ENCODE results near the gene GPR87.

GPR87 gene

GRCh38 chr3:151319628-151320027 is 3.0 kb upstream of the GPR87 start:
- peak; percentile 30 for DNase-seq (ENCODE audit: low read depth)
- no peak for TF ChIP-seq CTCF (IDR thresholded peaks at IDR 0.05; ENCODE audit: low read length, missing control alignments)
- H3K4me3 ChIP-seq (replicated peaks; ENCODE audit: low read depth, low read length): no peak overlapping the region

- H3K4me3 ChIP-seq (replicated peaks; ENCODE audit: low read depth, low read length): no peak overlapping the region
- no peak for DNase-seq (ENCODE audit: low read depth)
- no peak for TF ChIP-seq CTCF (IDR thresholded peaks at IDR 0.05; ENCODE audit: low read length, missing control alignments)
Observed at GRCh38 chr3:151318991-151319390, 2.4 kb upstream of the GPR87 start.

- no peak overlapping the region for H3K4me3 ChIP-seq (replicated peaks; ENCODE audit: low read depth, low read length)
- DNase-seq (ENCODE audit: low read depth): peak; percentile 29
- TF ChIP-seq CTCF (IDR thresholded peaks at IDR 0.05; ENCODE audit: low read length, missing control alignments): no peak
Observed at GRCh38 chr3:151318313-151318712, 1.7 kb upstream of the GPR87 start.

GRCh38 chr3:151315846-151316245 is 774 bp downstream of the GPR87 start:
- no peak for DNase-seq (ENCODE audit: low read depth)
- no peak for TF ChIP-seq CTCF (IDR thresholded peaks at IDR 0.05; ENCODE audit: low read length, missing control alignments)
- no peak overlapping the region for H3K4me3 ChIP-seq (replicated peaks; ENCODE audit: low read depth, low read length)

GRCh38 chr3:151315136-151315535 is 1.5 kb downstream of the GPR87 start:
- DNase-seq (ENCODE audit: low read depth): peak; percentile 67
- no peak for TF ChIP-seq CTCF (IDR thresholded peaks at IDR 0.05; ENCODE audit: low read length, missing control alignments)
- no peak overlapping the region for H3K4me3 ChIP-seq (replicated peaks; ENCODE audit: low read depth, low read length)

- no peak for DNase-seq (ENCODE audit: low read depth)
- TF ChIP-seq CTCF (IDR thresholded peaks at IDR 0.05; ENCODE audit: low read length, missing control alignments): no peak
- H3K4me3 ChIP-seq (replicated peaks; ENCODE audit: low read depth, low read length): no peak overlapping the region
Observed at GRCh38 chr3:151314593-151314992, 2.0 kb downstream of the GPR87 start.

GRCh38 chr3:151314137-151314536 is 2.5 kb downstream of the GPR87 start:
- no peak for DNase-seq (ENCODE audit: low read depth)
- H3K4me3 ChIP-seq (replicated peaks; ENCODE audit: low read depth, low read length): no peak overlapping the region
- no peak for TF ChIP-seq CTCF (IDR thresholded peaks at IDR 0.05; ENCODE audit: low read length, missing control alignments)
